Putamen (tissue), 1 donor: ENCODE measurements around the gene RACGAP1.
A peak's percentile ranks its signal among the peaks of the same experiment; 100 is the strongest.

ENCODE experiments used
- DNase-seq: peaks from one replicate; pipeline ENCODE4 v3.0.0-alpha.2; 2016; ENCODE audit warnings: low spot score

Gene RACGAP1

GRCh38 chr12:49969027-49969426 is 56.3 kb downstream of the RACGAP1 start:
- DNase-seq, result peak; percentile 82

- no peak for DNase-seq
These were observed 56.8 kb downstream of the RACGAP1 start for GRCh38 chr12:49968471-49968870.

- no peak for DNase-seq
These were observed 57.5 kb downstream of the RACGAP1 start for GRCh38 chr12:49967777-49968250.

GRCh38 chr12:49967042-49967776 is 58.1 kb downstream of the RACGAP1 start:
- DNase-seq, result peak; percentile 91

GRCh38 chr12:49966511-49967041 is 58.7 kb downstream of the RACGAP1 start:
- DNase-seq, result no peak

- no peak for DNase-seq
These were observed 59.5 kb downstream of the RACGAP1 start for GRCh38 chr12:49965836-49966235.

GRCh38 chr12:49964849-49965624 is 60.3 kb downstream of the RACGAP1 start:
- no peak for DNase-seq

- no peak for DNase-seq
These were observed 61.1 kb downstream of the RACGAP1 start for GRCh38 chr12:49963976-49964815.

GRCh38 chr12:49962861-49963765 is 62.2 kb downstream of the RACGAP1 start:
- no peak for DNase-seq

GRCh38 chr12:49961993-49962764 is 63.1 kb downstream of the RACGAP1 start:
- DNase-seq, result no peak

GRCh38 chr12:49961111-49961922 is 64.0 kb downstream of the RACGAP1 start, which contains the start of gene AQP5:
TSS of gene AQP5 (plus strand) at chr12:49961872. CDS start at chr12:49962018, 146 bp downstream.
- DNase-seq, result no peak

GRCh38 chr12:49960474-49961110 is 64.7 kb downstream of the RACGAP1 start:
- no peak for DNase-seq

- no peak for DNase-seq
These were observed 65.4 kb downstream of the RACGAP1 start for GRCh38 chr12:49959685-49960473.

- DNase-seq, result no peak
These were observed 67.7 kb downstream of the RACGAP1 start for GRCh38 chr12:49957570-49957967.

GRCh38 chr12:49956663-49957569 is 68.4 kb downstream of the RACGAP1 start:
- DNase-seq, result no peak

- no peak for DNase-seq
These were observed 69.2 kb downstream of the RACGAP1 start for GRCh38 chr12:49955899-49956662.
